ENCODE results near the gene LEPR.

The LEPR gene

DNA sequence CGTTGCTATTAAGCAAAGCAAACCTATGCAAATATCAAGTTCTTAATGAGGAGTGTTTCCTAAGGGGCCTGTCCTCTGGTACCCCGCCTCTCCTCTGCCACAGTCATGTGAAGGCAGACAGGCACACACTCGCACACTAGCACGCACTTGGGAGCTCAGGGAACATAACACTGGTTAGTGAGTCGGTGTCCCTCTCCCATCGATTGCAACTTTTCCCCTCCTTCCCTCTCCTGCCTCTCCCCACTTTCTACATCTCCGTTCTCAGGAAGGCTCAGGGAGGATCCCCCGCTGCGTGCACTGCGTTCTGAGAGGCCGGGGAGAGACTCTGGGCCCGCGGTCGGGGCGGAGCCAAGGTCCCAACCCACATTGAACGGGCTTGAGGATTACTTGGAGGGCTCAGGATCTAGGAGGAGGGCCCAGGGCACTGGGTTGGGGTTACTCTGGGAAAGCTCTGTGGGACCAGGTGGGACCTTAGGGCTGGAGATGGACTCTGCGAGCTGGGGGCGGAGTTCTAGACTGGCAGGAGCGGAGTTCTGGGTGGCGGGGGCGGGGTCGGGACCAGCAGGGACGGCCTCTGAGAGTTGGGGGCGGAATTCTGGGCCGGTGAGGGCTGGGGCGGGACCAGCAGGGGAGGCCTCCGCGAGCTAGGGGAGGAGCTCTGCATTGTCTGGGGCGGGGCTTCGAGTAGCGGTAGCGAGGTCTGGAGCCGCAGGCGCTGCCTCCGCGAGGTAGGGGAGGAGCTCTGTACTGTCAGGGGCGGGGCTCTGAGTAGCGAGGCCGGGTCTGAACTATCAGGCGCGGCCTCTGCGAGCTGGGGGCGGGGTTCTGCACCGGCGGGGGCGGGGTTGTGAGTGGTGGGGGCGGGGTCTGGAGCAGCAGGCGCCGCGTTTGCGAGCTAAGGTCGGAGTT is 533 bp upstream of the LEPR start:
- peak; percentile 98 to 99 (median 99) for DNase-seq
- H3K27ac Mint-ChIP-seq = no peak overlapping the region
- ATAC-seq (replicated peaks) = peak; percentile 89
- H3K27me3 Mint-ChIP-seq = no peaks in the 10 kb centered on the region
- no peaks in the 10 kb centered on the region for H3K9me3 Mint-ChIP-seq
- H3K4me3 Mint-ChIP-seq = no peak overlapping the region
- no peaks in the 10 kb centered on the region for H3K36me3 Mint-ChIP-seq (ENCODE audit: insufficient read depth)
- peaks cover 9 to 12% of the 10 kb centered on the region in 2 donors for H3K4me1 Mint-ChIP-seq (ENCODE audit: low read depth in 2 of 2)

DNA sequence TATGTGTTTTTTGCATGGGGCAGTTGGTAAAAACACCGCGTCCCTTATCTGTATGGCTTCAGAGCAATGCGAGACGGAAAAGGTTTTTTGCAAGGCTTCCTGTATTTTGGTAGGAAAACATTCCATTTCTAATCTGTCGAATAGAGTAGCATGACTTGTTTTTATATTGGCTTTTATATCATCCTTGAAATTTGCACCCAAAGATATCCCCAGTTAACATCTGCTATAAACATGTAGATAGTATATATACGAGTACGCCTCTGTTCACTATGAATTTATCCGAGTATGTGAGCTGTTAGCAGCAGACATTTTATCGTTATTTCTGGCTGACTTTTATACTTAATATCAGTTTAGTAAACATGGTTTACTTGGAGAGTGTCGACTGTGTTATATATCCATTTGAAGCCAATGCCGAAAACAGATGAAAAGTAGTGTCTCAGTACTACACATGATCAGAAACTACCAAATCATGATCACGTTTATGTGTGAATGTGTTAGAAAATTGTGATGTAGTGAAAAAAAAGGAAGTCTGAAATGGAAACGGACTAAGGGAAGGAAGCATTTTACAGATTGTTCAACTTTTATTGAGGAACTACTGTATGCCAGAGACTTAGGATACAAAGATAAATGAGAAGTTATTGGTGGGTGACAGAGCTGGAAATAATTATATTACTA is 1.0 kb downstream of the LEPR start:
- DNase-seq (no peak), ATAC-seq (replicated peaks) (no peak)
- Mint-ChIP-seq H3K9me3 (no peaks in the 10 kb centered on the region), H3K4me1 (ENCODE audit: low read depth in 2 of 2) (peaks cover 9 to 12% of the 10 kb centered on the region in 2 donors), H3K27ac (no peak overlapping the region), H3K36me3 (ENCODE audit: insufficient read depth) (peaks cover 7% of the 10 kb centered on the region), H3K27me3 (no peaks in the 10 kb centered on the region), H3K4me3 (no peak overlapping the region)

DNA sequence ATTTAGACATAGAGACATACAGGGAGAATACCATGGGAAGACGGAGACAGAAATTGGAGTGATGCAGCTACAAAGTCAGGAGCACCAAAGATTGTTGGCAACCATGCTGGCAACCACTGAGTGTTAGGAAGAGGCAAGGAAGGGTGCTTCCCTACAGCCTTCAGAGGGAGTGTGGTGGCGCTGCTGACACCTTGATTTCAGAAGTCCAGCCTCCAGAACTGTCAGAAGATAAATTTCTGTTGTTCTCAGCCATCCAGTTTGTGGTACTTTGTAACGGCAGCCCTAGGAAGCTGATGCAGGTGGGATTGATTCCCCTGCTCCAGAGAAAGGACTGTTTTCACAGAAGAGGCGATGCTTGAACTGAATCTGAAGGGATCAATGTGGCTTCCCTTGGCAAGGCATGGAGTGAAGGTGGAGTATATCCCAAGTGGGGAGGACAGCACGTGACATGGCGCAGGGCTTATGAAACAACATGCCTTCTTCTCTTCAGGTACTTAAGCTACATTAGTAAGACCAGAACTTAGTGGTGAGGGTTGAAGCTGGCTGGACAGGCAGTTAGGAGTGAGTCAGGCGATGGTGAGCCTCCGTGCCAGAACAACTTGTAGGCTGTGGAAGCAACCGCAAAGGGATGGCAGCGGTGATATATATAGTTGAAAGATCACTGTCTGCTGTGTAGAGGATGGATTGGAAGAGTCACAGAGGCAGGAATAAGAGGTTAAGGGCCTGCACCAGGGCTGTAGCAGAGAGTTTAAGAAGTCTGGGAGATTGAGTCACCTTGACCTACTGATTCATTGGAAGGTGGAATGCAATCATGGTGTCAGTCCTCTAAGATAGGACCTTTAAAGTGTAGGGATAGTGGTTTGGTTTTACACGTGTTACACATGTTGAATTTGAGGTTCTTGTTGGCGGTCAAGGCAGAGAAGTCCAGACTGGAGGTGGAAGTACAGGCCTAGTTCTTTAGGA is 2.1 kb downstream of the LEPR start:
- no peak overlapping the region for H3K27ac Mint-ChIP-seq
- DNase-seq (no peak), ATAC-seq (replicated peaks) (no peak)
- H3K4me3 Mint-ChIP-seq = no peak overlapping the region
- H3K27me3 Mint-ChIP-seq = no peaks in the 10 kb centered on the region
- H3K4me1 Mint-ChIP-seq (ENCODE audit: low read depth in 2 of 2) = peaks cover 9 to 12% of the 10 kb centered on the region in 2 donors
- H3K9me3 Mint-ChIP-seq = no peaks in the 10 kb centered on the region
- H3K36me3 Mint-ChIP-seq (ENCODE audit: insufficient read depth) = peaks cover 17% of the 10 kb centered on the region

DNA sequence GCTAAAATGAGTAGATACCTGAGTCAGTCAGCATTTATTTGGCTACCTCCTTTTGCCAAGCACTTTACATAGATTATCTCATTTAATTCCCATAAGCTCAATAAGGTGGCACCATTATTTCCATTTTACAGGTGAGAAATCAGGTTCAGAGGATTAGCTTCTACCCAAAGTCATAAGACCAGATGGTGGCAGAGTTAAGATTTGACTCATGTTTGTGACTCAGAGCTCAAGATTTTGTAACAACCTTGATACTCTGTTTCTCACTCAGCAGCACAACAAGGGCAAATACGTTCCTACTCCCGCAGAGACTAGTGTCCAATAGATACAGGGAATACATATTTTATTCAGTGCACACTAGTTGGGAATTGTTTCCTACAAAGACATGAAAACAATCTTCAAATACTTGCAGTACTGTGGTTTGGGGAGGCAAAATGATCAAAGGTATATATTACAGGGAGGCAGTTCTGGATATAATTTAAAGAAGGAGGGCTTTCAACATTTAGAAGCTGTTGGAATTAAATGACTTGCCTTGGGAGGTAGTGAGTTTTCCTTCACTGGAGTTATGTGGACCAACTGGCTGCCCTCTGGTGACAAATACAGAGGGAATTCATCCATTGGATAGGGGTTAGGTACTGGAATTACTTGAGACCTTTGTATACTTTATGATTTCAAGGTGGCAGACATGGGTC is 3.6 kb downstream of the LEPR start:
- Mint-ChIP-seq H3K36me3 (ENCODE audit: insufficient read depth) (peaks cover 19% of the 10 kb centered on the region), H3K4me3 (no peak overlapping the region), H3K9me3 (no peaks in the 10 kb centered on the region), H3K27ac (no peak overlapping the region), H3K27me3 (no peaks in the 10 kb centered on the region), H3K4me1 (ENCODE audit: low read depth in 2 of 2) (peaks cover 11 to 13% of the 10 kb centered on the region in 2 donors)
- DNase-seq (no peak), ATAC-seq (replicated peaks) (no peak)

DNA sequence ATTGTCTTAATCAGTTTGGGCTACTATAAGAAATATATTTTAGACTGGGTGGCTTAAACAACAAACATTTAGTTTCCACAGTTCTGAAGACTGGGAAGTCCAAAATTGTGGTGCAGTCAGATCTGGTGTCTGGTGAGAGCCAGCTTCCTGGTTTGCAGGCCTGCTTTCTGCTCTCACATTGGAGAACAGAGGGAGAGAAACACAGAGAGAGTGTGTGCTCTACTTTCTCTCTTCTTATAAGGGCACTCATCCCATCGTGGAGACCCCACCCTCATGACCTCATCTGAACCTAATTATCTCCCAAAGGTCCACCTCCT is 4.1 kb downstream of the LEPR start:
- Mint-ChIP-seq H3K27ac (no peak overlapping the region), H3K4me3 (no peak overlapping the region), H3K4me1 (ENCODE audit: low read depth in 2 of 2) (peaks cover 11 to 14% of the 10 kb centered on the region in 2 donors), H3K36me3 (ENCODE audit: insufficient read depth) (peaks cover 19% of the 10 kb centered on the region), H3K27me3 (no peaks in the 10 kb centered on the region), H3K9me3 (no peaks in the 10 kb centered on the region)
- DNase-seq (no peak), ATAC-seq (replicated peaks) (no peak)

DNA sequence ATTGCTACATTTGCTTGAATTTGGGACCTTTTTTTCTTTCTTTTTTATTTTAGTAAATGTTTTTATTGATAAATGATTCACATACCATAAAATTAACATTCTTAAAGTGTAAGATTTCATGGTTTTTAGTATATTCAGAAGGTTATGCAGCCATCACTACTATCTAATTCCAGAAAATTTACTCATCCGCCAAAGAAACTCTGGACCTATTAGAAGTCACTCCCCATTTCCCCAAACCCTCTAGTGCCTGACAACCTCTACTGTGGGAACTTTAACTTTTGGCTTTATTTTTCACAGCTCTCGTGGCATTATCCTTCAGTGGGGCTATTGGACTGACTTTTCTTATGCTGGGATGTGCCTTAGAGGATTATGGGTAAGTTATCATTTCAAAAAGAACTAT is 4.5 kb downstream of the LEPR start:
- no peak for DNase-seq
- no peak for ATAC-seq (replicated peaks)
- Mint-ChIP-seq H3K4me1 (ENCODE audit: low read depth in 2 of 2) (peaks cover 7 to 10% of the 10 kb centered on the region in 2 donors), H3K36me3 (ENCODE audit: insufficient read depth) (peaks cover 19% of the 10 kb centered on the region), H3K27ac (no peak overlapping the region), H3K9me3 (no peaks in the 10 kb centered on the region), H3K4me3 (no peak overlapping the region), H3K27me3 (no peaks in the 10 kb centered on the region)

DNA sequence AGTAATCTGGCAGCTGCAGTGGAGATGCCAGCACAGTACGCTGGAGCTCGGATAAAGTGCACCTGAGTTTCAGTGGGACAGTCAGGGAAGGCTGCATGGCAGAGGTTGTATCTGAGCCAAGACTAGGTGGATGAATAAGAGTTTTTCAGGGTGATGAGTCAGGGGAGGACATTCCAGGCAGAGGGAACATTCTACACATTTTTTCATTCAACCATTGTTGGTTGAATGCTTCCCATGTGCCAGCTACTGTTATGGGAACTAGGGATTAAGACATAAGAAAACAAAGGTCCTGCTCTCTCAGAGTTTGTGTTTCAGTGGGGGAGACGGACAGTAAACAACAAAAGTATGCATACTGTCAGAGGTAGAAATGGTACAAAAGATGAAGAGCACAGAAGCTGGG is 5.2 kb downstream of the LEPR start:
- Mint-ChIP-seq H3K4me1 (ENCODE audit: low read depth in 2 of 2) (peaks cover 7 to 10% of the 10 kb centered on the region in 2 donors), H3K27me3 (no peaks in the 10 kb centered on the region), H3K36me3 (ENCODE audit: insufficient read depth) (peaks cover 19% of the 10 kb centered on the region), H3K9me3 (no peaks in the 10 kb centered on the region), H3K27ac (no peak overlapping the region), H3K4me3 (no peak overlapping the region)
- no peak for DNase-seq
- ATAC-seq (replicated peaks) = no peak

DNA sequence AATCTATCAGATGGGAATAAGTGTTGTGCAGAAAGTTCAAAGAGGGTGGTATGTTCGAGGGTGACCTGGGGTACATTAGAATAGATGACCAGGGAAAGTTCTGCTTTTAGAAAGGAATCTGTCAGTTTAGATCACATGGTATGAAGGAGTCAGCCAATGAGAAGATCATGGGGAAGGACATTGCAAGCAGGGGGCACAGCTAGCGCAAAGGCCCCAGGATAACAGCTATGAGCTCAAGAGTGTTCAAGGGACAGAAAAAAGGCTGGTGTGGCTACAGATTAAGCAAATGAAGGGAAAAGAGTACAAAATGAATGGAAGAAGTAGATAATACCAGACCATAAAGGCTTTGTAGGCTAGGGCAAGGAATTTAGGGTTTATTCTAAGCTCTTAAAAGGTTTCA is 8.6 kb downstream of the LEPR start:
- Mint-ChIP-seq H3K4me3 (no peak overlapping the region), H3K4me1 (ENCODE audit: low read depth in 2 of 2) (peaks cover 7 to 10% of the 10 kb centered on the region in 2 donors), H3K27me3 (no peaks in the 10 kb centered on the region), H3K36me3 (ENCODE audit: insufficient read depth) (peaks cover 26% of the 10 kb centered on the region), H3K9me3 (no peaks in the 10 kb centered on the region), H3K27ac (no peak overlapping the region)
- no peak for DNase-seq
- no peak for ATAC-seq (replicated peaks)

DNA sequence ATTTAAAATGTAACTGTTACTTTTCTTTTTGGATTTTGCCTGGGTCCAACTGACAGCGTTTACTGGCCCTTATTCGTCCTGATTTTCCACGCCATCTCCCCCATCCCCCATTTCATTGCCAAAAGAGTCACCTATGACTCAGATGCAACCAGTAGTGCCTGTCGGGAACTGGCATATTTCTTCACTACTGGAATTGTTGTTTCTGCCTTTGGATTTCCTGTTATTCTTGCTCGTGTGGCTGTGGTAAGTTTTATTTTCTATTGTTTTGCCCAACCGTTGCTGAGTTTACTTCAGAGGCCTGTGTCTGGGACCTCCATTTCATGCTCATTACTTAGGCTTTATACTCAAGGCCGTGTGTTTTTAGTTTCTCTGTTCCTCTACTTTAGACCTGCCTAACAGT is 9.3 kb downstream of the LEPR start:
- H3K9me3 Mint-ChIP-seq = no peaks in the 10 kb centered on the region
- H3K27me3 Mint-ChIP-seq = no peaks in the 10 kb centered on the region
- H3K27ac Mint-ChIP-seq = no peak overlapping the region
- DNase-seq (no peak), ATAC-seq (replicated peaks) (no peak)
- peaks cover 5 to 7% of the 10 kb centered on the region in 2 donors for H3K4me1 Mint-ChIP-seq (ENCODE audit: low read depth in 2 of 2)
- no peak overlapping the region for H3K4me3 Mint-ChIP-seq
- peaks cover 26% of the 10 kb centered on the region for H3K36me3 Mint-ChIP-seq (ENCODE audit: insufficient read depth)

DNA sequence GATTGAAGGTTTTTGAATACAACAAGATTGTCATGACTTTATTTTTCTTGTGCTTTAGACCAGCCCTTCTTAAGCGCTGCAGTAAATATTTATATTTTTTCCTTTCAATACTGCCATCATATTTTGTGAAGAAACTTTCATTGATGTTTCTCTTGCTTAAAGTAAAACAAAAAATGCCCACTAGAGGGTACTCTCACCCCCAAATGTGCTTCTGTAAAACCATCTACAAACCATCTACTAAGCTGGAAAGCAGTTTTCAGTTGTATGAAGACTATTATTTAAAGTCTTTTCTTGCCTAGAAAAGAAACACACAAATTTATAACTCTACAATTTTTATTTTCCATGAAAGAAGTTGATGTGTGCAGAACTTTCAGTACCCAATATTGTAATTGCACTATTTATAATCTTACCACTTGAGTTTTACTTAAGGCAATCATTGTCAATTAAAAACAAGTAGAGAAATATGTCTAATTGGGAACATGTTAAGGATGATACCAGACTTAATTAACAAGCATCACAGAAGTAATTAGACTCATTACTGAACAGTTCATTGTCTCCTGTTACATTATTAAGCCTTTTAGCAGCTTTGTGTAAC is 10.7 kb downstream of the LEPR start:
- Mint-ChIP-seq H3K9me3 (no peaks in the 10 kb centered on the region), H3K27ac (no peak overlapping the region), H3K27me3 (no peaks in the 10 kb centered on the region), H3K4me3 (no peak overlapping the region), H3K36me3 (ENCODE audit: insufficient read depth) (peaks cover 25% of the 10 kb centered on the region), H3K4me1 (ENCODE audit: low read depth in 2 of 2) (peaks cover 5 to 7% of the 10 kb centered on the region in 2 donors)
- ATAC-seq (replicated peaks) (peak; percentile 51), DNase-seq (no peak)

DNA sequence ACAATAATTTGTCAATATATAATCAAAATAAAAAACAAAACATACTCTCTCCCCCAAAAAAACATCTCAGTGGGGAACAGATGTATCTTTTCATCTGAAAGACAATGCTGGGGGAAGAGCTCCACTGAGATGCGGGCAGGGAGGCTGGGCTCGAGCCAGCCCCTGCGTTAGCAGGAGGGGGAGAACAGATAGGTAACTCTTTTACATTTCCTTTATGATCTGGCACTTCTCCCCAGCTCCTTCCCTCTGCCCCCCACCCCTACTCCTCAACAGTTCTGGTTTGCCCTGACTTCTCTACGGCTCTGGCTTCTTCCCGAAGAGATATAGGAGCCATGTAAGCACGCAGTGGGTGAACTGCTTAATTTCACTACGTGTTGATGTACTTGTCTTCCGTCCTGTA is 12.4 kb downstream of the LEPR start:
- Mint-ChIP-seq H3K36me3 (ENCODE audit: insufficient read depth) (peaks cover 12% of the 10 kb centered on the region), H3K9me3 (no peaks in the 10 kb centered on the region), H3K27ac (no peak overlapping the region), H3K4me1 (ENCODE audit: low read depth in 2 of 2) (peaks cover 5 to 7% of the 10 kb centered on the region in 2 donors), H3K4me3 (no peak overlapping the region), H3K27me3 (no peaks in the 10 kb centered on the region)
- DNase-seq (no peak), ATAC-seq (replicated peaks) (no peak)

DNA sequence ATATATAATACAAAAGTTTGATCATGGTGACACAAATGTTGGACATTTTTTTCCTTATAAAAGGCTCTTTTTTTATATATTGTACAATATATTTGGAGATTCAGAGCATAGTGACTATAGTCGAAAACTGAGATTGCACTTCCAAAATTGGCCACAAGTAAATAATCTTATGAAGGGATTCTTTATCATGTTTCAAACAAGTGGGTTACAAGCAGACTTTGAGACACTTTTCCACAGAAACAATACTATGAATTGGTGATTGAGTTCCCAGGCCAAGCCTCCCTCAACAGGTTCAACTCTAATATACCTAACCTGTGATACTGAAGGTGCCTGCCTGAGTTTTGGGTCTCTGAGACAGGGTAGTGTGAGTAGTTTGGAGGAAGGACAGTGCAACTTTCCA is 13.8 kb downstream of the LEPR start:
- peaks cover 14% of the 10 kb centered on the region for H3K36me3 Mint-ChIP-seq (ENCODE audit: insufficient read depth)
- no peaks in the 10 kb centered on the region for H3K9me3 Mint-ChIP-seq
- peaks cover 2 to 4% of the 10 kb centered on the region in 2 donors for H3K4me1 Mint-ChIP-seq (ENCODE audit: low read depth in 2 of 2)
- no peaks in the 10 kb centered on the region for H3K27me3 Mint-ChIP-seq
- DNase-seq = no peak
- H3K4me3 Mint-ChIP-seq = no peak overlapping the region
- H3K27ac Mint-ChIP-seq = no peak overlapping the region
- no peak for ATAC-seq (replicated peaks)
